NOMO-1 treated with dmso at 0.1 percent for 144 hours (cell line): ENCODE measurements around the gene MARCHF3.
"Not testable (repeated sequence)": the region's sequence is repeated elsewhere in the genome, so short reads cannot be mapped to it uniquely, and the experiment has no call there.

Source experiments
- DNase-seq: peaks from one replicate; lab custom pipeline; 2025; ENCODE audit not compliant: unreplicated experiment; lab: John Stamatoyannopoulos, UW

MARCHF3 gene

DNA sequence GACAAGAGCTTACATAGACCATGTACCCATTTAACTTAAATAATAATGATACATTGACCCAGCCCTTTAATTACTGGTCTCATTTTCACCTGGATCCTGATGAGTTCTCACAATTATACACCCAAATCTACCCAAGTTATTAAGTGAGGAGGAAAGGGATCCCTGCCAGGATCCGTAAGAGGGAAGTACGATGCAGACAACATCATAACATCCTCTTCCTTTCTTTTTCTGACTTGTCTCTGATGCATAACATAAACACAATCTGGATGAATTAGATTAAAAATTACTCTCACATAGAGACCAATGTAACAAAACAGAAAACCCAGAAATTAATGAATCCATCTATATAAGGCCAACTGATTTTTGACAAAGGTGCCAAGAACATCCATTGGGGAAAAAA, 17.0 kb downstream of the MARCHF3 start:
- DNase-seq, result no peak

DNA sequence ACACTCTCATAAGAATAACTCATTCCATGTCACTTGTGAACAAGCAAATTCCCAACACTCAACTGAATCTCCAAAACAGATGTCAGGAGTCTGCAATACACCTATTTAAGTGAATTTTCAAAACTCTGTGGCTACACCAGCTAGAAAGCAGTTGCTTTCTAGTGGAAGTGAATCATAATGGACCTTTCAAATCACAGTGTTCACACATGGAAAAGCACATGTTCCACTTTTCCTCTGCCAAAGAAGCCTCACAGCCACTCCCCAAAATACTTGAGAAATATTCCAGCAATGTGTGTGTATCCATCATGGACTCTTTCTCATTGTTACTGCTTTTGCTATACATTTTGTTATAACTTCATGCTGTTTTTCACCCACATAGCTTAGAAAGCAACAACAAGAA, 17.4 kb downstream of the MARCHF3 start:
- no peak for DNase-seq

DNA sequence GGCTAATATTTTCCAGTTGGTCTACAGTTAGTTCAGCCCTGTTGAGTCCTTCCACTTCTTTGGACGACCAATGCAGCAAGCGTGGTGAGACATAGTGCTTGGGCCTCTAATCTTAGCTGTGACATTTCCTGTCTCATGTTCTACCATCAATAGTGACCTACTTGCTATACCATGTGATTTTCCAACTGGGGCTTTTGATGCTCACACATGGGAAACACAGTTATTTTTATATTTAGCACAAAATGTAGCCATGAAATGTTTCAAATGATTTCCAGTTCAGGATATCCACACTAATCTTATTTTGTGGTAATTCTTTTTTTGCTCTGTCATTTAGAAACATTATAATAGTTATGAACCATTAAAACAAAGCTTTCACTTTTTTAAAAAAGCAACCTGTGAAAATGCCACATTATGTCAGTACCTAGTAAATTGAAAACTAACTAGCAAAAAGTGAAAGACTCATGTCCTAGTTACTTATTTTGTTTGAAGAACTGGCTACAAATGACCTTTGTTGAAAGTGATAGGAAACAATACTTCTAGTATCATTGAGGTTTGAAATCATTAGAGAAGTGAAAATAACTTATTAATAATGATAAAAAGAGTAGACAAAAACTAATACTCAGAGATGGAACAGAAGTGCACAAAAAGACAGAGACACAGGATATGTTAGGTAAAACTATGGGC, 18.3 kb downstream of the MARCHF3 start:
- no peak for DNase-seq

DNA sequence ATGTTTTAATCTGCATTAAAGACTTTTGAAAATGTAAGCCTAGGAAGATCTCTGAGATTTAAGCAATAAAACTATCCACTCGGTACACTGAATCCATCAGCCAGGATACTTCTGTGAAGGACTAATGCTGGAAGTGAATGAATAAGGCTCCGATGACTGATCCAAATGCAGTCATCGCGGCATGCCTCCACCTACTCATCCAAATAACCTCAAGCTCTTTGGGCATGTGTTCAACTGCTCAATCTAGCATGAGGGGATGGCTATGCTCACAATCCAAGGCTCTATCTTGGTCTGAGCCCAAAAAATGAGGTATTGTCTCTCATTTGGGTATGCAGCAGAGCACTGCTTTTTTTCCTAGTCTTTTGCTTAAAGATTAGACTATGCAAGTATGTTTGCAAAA, 19.2 kb downstream of the MARCHF3 start:
- DNase-seq, result no peak

GRCh38 chr5:127010362-127010761, 20.0 kb downstream of the MARCHF3 start:
- no peak for DNase-seq

DNA sequence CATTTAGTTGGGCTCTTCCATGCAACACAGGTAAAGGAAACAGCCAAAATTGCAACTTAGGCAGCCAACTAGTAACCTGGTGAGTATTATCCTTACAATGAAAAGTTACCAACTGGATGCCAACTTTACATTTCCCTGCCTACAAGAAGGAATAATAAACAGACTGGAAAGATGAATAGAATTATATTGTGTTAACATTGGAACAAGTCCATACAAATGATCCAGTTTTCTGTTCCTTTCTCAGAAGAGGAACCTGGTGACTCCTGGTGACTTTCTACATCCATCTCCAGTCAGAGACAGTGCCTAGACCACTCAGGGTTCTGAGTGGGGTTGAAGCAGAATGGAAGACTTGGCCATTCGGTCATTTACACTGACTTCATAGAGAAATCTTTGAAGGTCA, 20.6 kb downstream of the MARCHF3 start:
- DNase-seq, result no peak

DNA sequence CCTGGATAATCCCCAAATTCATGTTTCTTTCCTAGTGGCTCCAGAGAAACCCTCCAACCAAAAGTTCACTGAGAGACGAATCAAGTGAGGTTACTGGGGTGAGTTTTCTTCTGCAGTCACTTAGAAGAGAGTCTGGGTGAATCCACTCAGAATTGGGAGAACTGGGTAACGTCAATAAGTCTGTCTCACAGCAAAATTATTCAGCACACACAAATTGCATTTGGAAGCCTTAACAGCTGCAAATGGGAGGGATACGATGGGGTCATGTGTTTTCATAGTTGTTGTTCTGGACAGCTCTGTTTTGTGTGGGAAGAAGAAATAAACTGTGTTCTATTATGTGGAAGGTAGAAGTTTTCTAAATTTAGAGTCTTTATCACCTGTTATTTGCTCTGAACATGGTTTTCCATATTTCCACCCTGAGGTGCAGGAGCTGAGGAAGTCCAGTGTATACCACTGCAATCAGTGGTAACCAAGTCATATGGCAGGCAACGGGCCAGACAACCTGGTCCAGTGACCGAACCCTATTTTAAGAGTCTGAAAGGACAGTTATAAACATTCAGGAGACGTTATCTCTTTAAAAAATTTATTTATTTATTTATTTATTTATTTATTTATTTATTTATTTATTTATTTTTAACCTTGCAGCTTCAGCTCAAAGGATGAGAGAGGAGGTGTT, 21.9 kb downstream of the MARCHF3 start:
- DNase-seq, result no peak

DNA sequence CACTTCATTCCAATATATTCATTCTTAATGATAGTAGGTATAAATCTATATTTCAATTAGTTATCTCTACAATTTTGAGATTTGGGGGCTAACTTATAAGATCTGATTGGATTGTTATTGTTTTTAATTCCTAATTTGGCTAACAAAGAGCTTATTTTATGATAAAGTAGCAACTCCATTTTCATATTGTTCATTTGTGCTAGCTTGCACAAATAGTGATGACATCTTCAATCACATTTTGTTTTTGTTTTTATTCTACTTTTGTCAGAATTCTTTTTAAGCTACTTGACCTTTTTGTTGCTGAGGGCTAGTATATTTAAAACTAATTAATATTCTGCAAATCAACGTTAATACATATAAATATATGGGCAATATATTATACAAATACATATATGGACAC, 22.8 kb downstream of the MARCHF3 start:
- no peak for DNase-seq

GRCh38 chr5:127006744-127007143, 23.6 kb downstream of the MARCHF3 start:
- DNase-seq, result no peak

GRCh38 chr5:127005282-127005681, 25.1 kb downstream of the MARCHF3 start:
- not testable (repeated sequence) for DNase-seq

- DNase-seq, result no peak
Measured at GRCh38 chr5:127004721-127005120, 25.6 kb downstream of the MARCHF3 start.

- DNase-seq, result no peak
Measured at GRCh38 chr5:127003798-127004495, 26.4 kb downstream of the MARCHF3 start.

GRCh38 chr5:127002390-127002789, 28.0 kb downstream of the MARCHF3 start:
- no peak for DNase-seq

DNA sequence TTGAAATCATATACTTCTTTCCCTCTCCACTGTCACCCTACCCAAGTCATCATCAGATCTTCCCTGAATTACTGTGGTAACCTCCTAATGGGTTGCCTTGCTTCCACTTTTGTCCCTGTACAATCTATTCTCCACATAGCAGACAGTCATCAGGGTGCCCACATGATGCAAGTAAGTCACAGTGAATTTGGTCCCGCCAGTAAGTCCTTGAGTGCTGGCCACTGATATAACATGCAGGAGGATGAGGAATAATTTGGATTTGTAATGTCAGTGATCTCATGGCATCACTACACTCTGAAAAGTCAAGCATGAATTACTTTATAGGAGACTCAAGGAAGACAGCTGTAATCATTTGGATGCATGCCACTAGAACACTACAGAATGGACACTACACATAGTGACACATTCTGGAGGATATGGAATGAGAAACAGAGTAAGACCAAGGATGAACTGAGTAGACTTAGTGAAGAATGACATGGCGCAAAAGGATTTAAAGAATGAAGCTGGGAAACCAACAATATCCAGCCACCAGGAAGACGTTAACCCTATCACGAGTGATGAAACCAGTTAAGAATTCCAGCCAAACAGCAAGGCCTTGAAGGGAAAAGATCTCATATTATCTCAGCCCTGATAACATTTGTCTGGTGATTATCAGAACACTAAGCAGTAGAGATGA, 28.6 kb downstream of the MARCHF3 start:
- no peak for DNase-seq

DNA sequence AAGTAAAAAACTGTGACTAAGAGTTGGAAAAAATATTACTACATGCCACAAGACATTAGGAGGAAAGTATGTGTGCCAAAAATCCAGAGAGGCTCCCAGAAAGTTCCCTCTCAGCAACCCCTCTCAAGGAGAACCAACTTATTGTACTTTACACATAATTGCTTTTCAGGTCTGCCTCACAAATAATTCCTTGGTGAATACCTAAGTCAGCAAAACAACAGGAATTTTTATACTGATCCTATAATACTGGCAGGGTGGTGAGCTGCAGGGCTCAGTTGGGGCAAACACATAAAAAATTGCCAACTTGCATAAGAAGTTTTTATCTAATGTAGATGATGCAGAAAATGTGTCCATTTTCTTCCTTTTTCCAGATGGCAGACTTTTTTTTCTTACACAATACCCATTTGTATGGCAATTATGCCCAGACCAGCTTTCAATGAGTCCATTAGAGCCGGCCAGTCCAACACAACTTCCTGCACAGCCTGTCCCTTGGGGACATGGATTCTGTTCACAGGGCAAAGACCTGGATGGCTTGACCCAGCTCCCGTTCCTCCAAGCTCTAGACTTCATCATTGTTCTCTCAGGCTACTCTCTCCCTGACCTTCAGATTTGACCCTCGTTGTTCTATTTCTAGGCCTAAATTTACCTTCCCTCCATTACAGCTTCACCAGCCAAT, 31.3 kb downstream of the MARCHF3 start:
- no peak for DNase-seq

DNA sequence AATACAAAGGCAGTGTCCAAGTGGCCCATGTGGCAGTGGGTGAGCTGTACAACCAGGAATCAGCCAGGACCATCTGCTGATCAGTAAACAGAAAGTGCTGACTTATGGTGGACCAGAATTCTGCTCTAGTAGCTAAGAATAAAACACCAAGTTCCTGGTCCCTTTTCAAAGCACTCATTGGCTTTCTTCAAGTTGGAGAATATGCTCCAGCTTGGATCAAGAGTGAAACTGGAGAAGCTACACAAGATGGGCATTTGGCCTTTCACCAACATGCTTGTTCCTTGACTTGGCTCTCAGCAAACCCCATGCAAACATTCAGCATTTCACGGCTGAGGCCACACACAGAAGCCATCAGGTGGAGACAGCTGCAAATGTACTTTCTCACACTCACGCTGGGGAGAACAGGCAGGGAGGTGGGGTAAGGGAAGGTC, 32.1 kb downstream of the MARCHF3 start:
- DNase-seq, result no peak

DNA sequence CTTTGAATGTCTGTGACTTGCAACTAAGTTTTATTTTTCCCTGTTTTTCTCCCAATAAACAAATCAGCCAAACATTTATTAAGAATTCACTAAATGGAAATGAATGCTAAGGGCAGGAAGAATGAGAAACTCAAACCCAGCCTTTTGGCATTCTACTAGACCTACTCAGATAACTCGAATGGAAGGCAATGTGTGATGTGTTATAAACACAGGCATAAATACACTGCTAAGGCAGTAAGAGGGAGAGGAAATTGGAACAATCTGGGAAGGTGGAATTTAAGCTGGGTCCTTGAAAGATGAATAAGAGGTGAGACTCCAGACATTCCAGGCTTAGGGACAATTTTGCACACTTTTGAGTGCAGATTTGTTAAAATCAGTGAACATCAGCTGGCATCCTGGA, 34.7 kb downstream of the MARCHF3 start:
- DNase-seq, result no peak

- DNase-seq, result no peak
Measured at GRCh38 chr5:126995039-126995438, 35.3 kb downstream of the MARCHF3 start.

DNA sequence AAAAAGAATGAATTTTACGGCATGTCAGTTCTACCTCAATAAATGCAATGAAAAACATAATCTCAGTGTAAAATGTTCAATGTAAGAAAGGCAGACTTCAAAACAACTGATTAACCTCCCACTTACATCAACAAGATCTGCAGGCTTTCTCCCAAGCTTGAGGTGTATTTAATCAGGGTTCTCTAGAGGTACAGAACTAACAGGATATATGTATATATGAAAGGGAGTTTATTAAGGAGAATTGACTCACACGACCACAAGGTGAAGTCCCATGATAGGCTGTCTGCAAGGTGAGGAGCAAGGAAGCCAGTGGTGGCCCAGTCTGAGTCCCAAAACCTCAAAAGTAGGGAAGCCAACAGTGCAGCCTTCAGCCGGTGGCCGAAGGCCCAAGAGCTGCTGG, 35.9 kb downstream of the MARCHF3 start:
- no peak for DNase-seq

DNA sequence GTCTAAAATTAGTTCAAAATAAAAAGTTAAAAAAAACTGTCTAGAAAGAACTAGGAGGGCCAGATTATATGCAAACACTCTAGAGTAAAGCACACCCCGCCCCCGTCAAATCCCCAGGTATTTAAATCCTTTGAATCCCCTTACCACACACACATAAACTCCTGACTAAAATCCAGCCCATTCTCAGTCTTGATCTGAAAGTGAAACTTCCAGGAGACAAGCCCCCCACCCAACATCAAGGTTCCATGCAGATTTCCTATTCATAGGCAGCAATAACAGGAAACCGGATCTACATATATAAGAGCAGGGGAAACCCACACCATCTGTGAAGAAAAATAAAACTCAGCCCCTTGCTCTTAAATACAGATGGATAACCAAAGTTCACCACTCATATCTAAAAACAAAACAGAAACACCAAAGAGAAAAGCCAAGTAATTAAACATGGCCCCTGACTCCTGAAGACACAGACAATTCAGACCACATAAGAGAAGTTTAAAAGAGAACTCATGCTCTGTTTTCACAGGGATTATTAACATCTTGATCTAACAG, 42.3 kb downstream of the MARCHF3 start:
- no peak for DNase-seq
